HEK293T (cell line): ENCODE measurements around the gene NUMBL.

Experiments
- ELF4 ChIP-seq: fragments of 450-650 bp; IDR thresholded peaks from 2 replicates; pipeline ENCODE4 v1.6.1; 2017; ENCODE audit warnings: antibody characterized with exemption
- NFRKB ChIP-seq: fragments of 450-650 bp; IDR thresholded peaks from 2 replicates; pipeline ENCODE4 v1.6.1; 2016; ENCODE audit warnings: mild to moderate bottlenecking, moderate library complexity
- SP1 ChIP-seq: fragments of 450-650 bp; IDR thresholded peaks from 2 replicates; pipeline ENCODE4 v1.6.1; 2017
- TARDBP ChIP-seq: fragments of 450-650 bp; IDR thresholded peaks from 2 replicates; pipeline ENCODE4 v1.6.1; 2016

DNA sequence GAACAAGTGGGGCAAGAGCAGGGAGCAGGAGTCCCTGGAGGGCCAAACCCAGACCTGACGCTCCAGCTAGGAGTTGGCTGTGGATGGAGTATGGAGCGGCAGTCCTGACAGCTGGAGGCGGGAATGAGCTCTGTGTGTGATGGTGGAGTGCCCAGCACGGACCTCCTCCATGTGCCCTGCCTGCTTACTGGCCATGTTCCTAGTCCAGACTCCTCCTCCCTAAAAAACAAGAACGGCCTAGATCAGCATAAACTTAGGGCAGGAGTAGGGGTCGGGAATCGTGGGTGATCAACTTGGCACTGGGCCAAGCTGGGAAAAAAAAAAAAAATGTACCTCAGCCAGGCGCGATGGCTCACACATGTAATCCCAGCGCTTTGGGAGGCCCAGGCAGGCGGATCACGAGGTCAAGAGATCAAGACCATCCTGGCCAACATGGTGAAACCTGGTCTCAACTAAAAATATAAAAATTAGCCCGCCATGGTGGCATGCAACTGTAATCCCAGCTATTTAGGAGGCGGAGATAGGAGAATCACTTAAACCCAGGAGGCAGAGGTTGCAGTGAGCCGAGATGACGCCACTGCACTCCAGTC lies 59.8 kb downstream of the NUMBL start:
- TF ChIP-seq ELF4, result no peak
- no peak for TF ChIP-seq NFRKB
- TF ChIP-seq TARDBP, result no peak
- TF ChIP-seq SP1, result no peak
